SK-N-SH (cell line): ENCODE data around the gene ENPP5. TPM values are rescaled to one million over a fixed set of nuclear protein-coding genes. Genes with fewer than 3 reads are reported as not detected.

Experiments used
- CTCF ChIA-PET: fragments of 300-600, 350-600 bp; formaldehyde crosslinking; extraction: SDS; loops from one replicate; lab custom pipeline; 2021; lab: Yijun Ruan, JAX
- POLR2A ChIA-PET: fragments of 350-600 bp; sonication (Branson Sonifier 250); formaldehyde crosslinking; extraction: SDS; loops from one replicate; lab custom pipeline; 2020; ENCODE audit warnings: antibody characterized with exemption, inconsistent platforms; lab: Yijun Ruan, JAX
- DNase-seq: peaks from one replicate; pipeline ENCODE4 v3.0.0; 2012
- H2AFZ ChIP-seq: fragments of 200-600 bp; sonication (generic); 2 replicates; pipeline ENCODE4 v1.8.1; 2016; ENCODE audit warnings: antibody characterized with exemption, mild to moderate bottlenecking, low read depth
- H3F3A ChIP-seq: fragments of 200-600 bp; sonication (generic); replicated peaks from 2 replicates; pipeline ENCODE3; 2016; ENCODE audit warnings: antibody characterized with exemption, mild to moderate bottlenecking; ENCODE audit not compliant: insufficient read depth
- H3K27ac ChIP-seq, 2 experiments: fragments of 200-500 bp in 1 of 2; fragments of 200-600 bp in 1 of 2; sonication (Bioruptor generic) in 1 of 2; sonication (generic), shearing (Covaris generic) in 1 of 2; 2 replicates each; pipeline versions ENCODE4 v1.5.1 to v1.6.1; 2014 to 2016; ENCODE audit warnings: low read depth in 2 of 2, inconsistent platforms in 1 of 2, low read length in 1 of 2, mild to moderate bottlenecking in 1 of 2, mixed read lengths in 1 of 2
- H3K27me3 ChIP-seq: fragments of 200-600 bp; sonication (generic), shearing (Covaris generic); 2 replicates; pipeline ENCODE4 v1.6.1; 2016; ENCODE audit warnings: mixed run types; ENCODE audit not compliant: insufficient read depth
- H3K36me3 ChIP-seq, 2 experiments: fragments of 200-500 bp in 1 of 2; fragments of 200-600 bp in 1 of 2; sonication (Bioruptor generic) in 1 of 2; sonication (generic) in 1 of 2; replicated peaks in 1 of 2; 2 replicates each; pipeline versions ENCODE3 to v1.5.1; 2014 to 2016; ENCODE audit warnings: low read length in 1 of 2, mild to moderate bottlenecking in 1 of 2; ENCODE audit not compliant: insufficient read depth in 2 of 2, control insufficient read depth in 1 of 2
- H3K4me1 ChIP-seq, 2 experiments: fragments of 200-500 bp in 1 of 2; fragments of 200-600 bp in 1 of 2; sonication (Bioruptor generic) in 1 of 2; sonication (generic), shearing (Covaris generic) in 1 of 2; 2 replicates each; pipeline versions ENCODE4 v1.5.1 to v1.6.1; 2014 to 2016; ENCODE audit warnings: low read depth in 1 of 2, low read length in 1 of 2, mixed run types in 1 of 2; ENCODE audit not compliant: insufficient read depth in 2 of 2, control insufficient read depth in 1 of 2
- H3K4me2 ChIP-seq: fragments of 200-600 bp; sonication (generic), shearing (Covaris generic); 2 replicates; pipeline ENCODE4 v1.6.1; 2017; ENCODE audit warnings: mixed run types
- H3K4me3 ChIP-seq, 2 experiments: fragments of 200-500 bp in 1 of 2; fragments of 200-600 bp in 1 of 2; sonication (Bioruptor generic) in 1 of 2; sonication (generic), shearing (Covaris generic) in 1 of 2; 2 replicates each; pipeline versions ENCODE4 v1.5.1 to v1.8.1; 2014 to 2016; ENCODE audit warnings: low read depth in 2 of 2, inconsistent platforms in 1 of 2, low read length in 1 of 2, mild to moderate bottlenecking in 1 of 2, mixed read lengths in 1 of 2, moderate library complexity in 1 of 2
- H3K79me2 ChIP-seq: fragments of 200-600 bp; sonication (generic); 2 replicates; pipeline ENCODE4 v1.8.1; 2017; ENCODE audit warnings: mild to moderate bottlenecking; ENCODE audit not compliant: insufficient read depth
- H3K9ac ChIP-seq: fragments of 200-600 bp; sonication (generic); 2 replicates; pipeline ENCODE4 v1.6.1; 2017; ENCODE audit warnings: mixed run types
- H3K9me2 ChIP-seq: fragments of 200-600 bp; sonication (generic); 2 replicates; pipeline ENCODE4 v1.6.1; 2017; ENCODE audit warnings: mixed run types
- H3K9me3 ChIP-seq: fragments of 200-600 bp; sonication (generic); 2 replicates; pipeline ENCODE4 v1.6.1; 2017; ENCODE audit warnings: mixed run types, mild to moderate bottlenecking, moderate library complexity
- H4K20me1 ChIP-seq: fragments of 200-600 bp; sonication (generic); 2 replicates; pipeline ENCODE4 v1.6.1; 2017; ENCODE audit warnings: mild to moderate bottlenecking, mixed run types; ENCODE audit not compliant: insufficient read depth
- CHD2 ChIP-seq: fragments of 150-350 bp; IDR thresholded peaks from 2 replicates; pipeline ENCODE4 v1.6.1; 2018; ENCODE audit warnings: low read length; ENCODE audit not compliant: partially characterized antibody
- EP300 ChIP-seq, 2 experiments: IDR thresholded peaks; 2 replicates each; pipeline versions ENCODE4 v1.4.0 to v1.6.1; 2012; ENCODE audit warnings: borderline replicate concordance in 1 of 2, low read depth in 1 of 2, low read length in 1 of 2
- EZH2phosphoT487 ChIP-seq: fragments of 200-600 bp; sonication (generic); IDR thresholded peaks from 2 replicates; pipeline ENCODE4 v1.6.1; 2017; ENCODE audit warnings: low read depth, mixed run types, mild to moderate bottlenecking, antibody characterized with exemption, moderate library complexity, borderline replicate concordance
- FOSL2 ChIP-seq: IDR thresholded peaks from 2 replicates; pipeline ENCODE4 v1.4.0; 2012; ENCODE audit warnings: low read depth, mild to moderate bottlenecking, moderate library complexity, borderline replicate concordance
- FOXM1 ChIP-seq: IDR thresholded peaks from 2 replicates; pipeline ENCODE4 v1.4.0; 2012; ENCODE audit warnings: low read depth, mild to moderate bottlenecking
- GABPA ChIP-seq: IDR thresholded peaks from 2 replicates; pipeline ENCODE4 v1.4.0; 2012; ENCODE audit warnings: low read depth, mild to moderate bottlenecking
- JUND ChIP-seq: IDR thresholded peaks from 2 replicates; pipeline ENCODE4 v1.4.0; 2012
- MEF2A ChIP-seq: IDR thresholded peaks from 2 replicates; pipeline ENCODE4 v1.4.0; 2012; ENCODE audit warnings: low read depth, borderline replicate concordance
- MXI1 ChIP-seq: IDR thresholded peaks from 2 replicates; pipeline ENCODE4 v1.6.1; 2012; ENCODE audit warnings: mild to moderate bottlenecking, low read depth, low read length, improper control_type of control experiment
- NFIC ChIP-seq: IDR thresholded peaks from 2 replicates; pipeline ENCODE4 v1.4.0; 2012; ENCODE audit warnings: borderline replicate concordance
- NRF1 ChIP-seq: IDR thresholded peaks from 2 replicates; pipeline ENCODE4 v1.6.1; 2012; ENCODE audit warnings: low read depth, mild to moderate bottlenecking, low read length
- SIN3A ChIP-seq: IDR thresholded peaks from 2 replicates; pipeline ENCODE4 v1.6.1; 2012; ENCODE audit warnings: low read depth, mild to moderate bottlenecking, low read length, moderate library complexity, borderline replicate concordance
- TAF1 ChIP-seq: IDR thresholded peaks from 2 replicates; pipeline ENCODE4 v1.6.1; 2012; ENCODE audit warnings: low read depth, mild to moderate bottlenecking, low read length, moderate library complexity, borderline replicate concordance
- TCF12 ChIP-seq: IDR thresholded peaks from 2 replicates; pipeline ENCODE4 v1.4.0; 2012
- YY1 ChIP-seq: IDR thresholded peaks from 2 replicates; pipeline ENCODE4 v1.4.0; 2012; ENCODE audit warnings: low read depth, mild to moderate bottlenecking
- WGBS: methylation state at CpG from one replicate; pipeline ENCODE4 v1.1.6; 2017; ENCODE audit warnings: low lambda C conversion rate; 5-methylcytosine and 5-hydroxymethylcytosine counted together
- polyA plus RNA-seq, 3 experiments: library from polyadenylated mRNA; depleted of rRNA; stranded (reverse); fragments of >200 nt; gene quantifications; 2 replicates each; pipeline ENCODE4 v1.2.3, GENCODE V29; 2012
- TF ChIP-seq, protein P1 (sequence below): IDR thresholded peaks from 2 replicates; pipeline ENCODE4 v1.4.0; 2012; ENCODE audit warnings: low read depth
- TF ChIP-seq, protein P2 (sequence below): fragments of 150-350 bp; IDR thresholded peaks from 2 replicates; pipeline ENCODE4 v1.6.1; 2017; ENCODE audit warnings: antibody characterized with exemption, low read length, low read depth, borderline replicate concordance
- TF ChIP-seq, protein P3 (sequence below): IDR thresholded peaks from 2 replicates; pipeline ENCODE4; 2012
- TF ChIP-seq, protein P4 (sequence below): fragments of 150-350 bp; IDR thresholded peaks from 2 replicates; pipeline ENCODE4 v1.6.1; 2016; ENCODE audit warnings: mild to moderate bottlenecking, low read depth, low read length
- TF ChIP-seq, protein P5 (sequence below): IDR thresholded peaks from 2 replicates; pipeline ENCODE4 v1.4.0; 2012; ENCODE audit warnings: low read depth, borderline replicate concordance

Gene ENPP5
- polyA plus RNA-seq, 1 of the 3 experiments (the other 2 are of a cell fraction) = not detected

DNA sequence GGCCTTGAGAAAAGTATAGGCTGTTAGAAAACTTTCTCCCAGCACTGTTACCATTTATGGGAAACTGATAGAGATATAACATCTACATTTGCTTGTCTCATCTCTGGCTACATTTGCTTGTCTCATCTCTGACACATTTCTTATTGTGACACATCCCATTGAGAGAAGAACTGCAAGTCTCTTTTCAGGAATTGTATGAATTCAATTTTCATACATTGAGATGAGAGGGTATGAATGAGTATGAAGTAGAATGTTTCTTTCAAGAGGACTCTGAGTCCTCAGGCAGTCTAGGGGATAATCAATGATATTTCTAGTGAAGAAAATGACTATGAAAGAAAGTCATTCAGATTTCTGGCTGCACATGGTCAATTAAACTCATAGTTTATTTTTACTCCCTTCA, 37.5 kb upstream of the ENPP5 start:
- H3K27me3 ChIP-seq = no peaks in the 10 kb centered on the region
- H3K4me2 ChIP-seq = no peak overlapping the region
- no peaks in the 10 kb centered on the region for H3F3A ChIP-seq
- H3K79me2 ChIP-seq = no peaks in the 10 kb centered on the region
- no peak overlapping the region for H3K4me3 ChIP-seq
- H3K9me2 ChIP-seq = no peaks in the 10 kb centered on the region
- no peaks in the 10 kb centered on the region for H3K4me1 ChIP-seq
- ChIA-PET POLR2A (no interaction called here), CTCF (interaction anchor here (1.1 kb wide), 1 partner anchor 14 kb away, joined by 3 read pairs; no protein-coding TSS in a partner anchor)
- no peaks in the 10 kb centered on the region for H3K36me3 ChIP-seq
- no peak overlapping the region for H3K9ac ChIP-seq
- no peaks in the 10 kb centered on the region for H4K20me1 ChIP-seq
- H3K9me3 ChIP-seq = no peaks in the 10 kb centered on the region
- DNase-seq = no peak
- TF ChIP-seq EZH2phosphoT487 (no peak), GABPA (no peak), NRF1 (no peak), TCF12 (no peak), TAF1 (no peak), YY1 (no peak), FOXM1 (no peak)
- TF ChIP-seq, protein P1, sequence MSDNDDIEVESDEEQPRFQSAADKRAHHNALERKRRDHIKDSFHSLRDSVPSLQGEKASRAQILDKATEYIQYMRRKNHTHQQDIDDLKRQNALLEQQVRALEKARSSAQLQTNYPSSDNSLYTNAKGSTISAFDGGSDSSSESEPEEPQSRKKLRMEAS = no peak
- TF ChIP-seq, protein P2, sequence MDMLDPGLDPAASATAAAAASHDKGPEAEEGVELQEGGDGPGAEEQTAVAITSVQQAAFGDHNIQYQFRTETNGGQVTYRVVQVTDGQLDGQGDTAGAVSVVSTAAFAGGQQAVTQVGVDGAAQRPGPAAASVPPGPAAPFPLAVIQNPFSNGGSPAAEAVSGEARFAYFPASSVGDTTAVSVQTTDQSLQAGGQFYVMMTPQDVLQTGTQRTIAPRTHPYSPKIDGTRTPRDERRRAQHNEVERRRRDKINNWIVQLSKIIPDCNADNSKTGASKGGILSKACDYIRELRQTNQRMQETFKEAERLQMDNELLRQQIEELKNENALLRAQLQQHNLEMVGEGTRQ = no peak
- TF ChIP-seq, protein P3, sequence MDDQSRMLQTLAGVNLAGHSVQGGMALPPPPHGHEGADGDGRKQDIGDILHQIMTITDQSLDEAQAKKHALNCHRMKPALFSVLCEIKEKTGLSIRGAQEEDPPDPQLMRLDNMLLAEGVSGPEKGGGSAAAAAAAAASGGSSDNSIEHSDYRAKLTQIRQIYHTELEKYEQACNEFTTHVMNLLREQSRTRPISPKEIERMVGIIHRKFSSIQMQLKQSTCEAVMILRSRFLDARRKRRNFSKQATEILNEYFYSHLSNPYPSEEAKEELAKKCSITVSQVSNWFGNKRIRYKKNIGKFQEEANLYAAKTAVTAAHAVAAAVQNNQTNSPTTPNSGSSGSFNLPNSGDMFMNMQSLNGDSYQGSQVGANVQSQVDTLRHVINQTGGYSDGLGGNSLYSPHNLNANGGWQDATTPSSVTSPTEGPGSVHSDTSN = no peak
- TF ChIP-seq, all 33 proteins: peak for 0
- Histone ChIP-seq H3K27ac (no peak overlapping the region), H2AFZ (no peak overlapping the region)

DNA sequence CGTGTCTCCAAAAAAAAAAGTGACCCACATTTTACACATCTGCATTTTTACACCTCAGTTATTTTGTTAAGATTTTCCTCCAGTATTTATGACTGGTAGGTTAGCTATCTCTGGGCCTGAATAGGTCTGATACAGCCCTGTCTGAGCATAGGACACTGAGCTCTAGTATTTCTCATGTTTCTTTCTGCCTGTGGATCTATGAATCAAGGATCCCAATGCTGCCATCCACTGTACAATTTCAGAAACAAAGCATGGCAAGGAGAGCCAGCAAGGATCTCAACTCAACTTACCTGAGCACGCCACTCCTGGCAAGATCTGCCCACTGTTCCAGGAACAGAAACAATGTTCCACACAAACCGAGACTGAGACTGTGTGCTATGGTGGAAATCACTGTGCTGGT, 36.4 kb upstream of the ENPP5 start:
- H3K9ac ChIP-seq = no peak overlapping the region
- H3K4me1 ChIP-seq = no peaks in the 10 kb centered on the region
- H3K27me3 ChIP-seq = no peaks in the 10 kb centered on the region
- H3K4me2 ChIP-seq = no peak overlapping the region
- H3F3A ChIP-seq = no peaks in the 10 kb centered on the region
- no peaks in the 10 kb centered on the region for H3K9me2 ChIP-seq
- H3K27ac ChIP-seq = no peak overlapping the region
- WGBS = 0% methylated on average over 3 of the region's 3 CpGs
- no peak overlapping the region for H3K4me3 ChIP-seq
- no peaks in the 10 kb centered on the region for H3K9me3 ChIP-seq
- no peaks in the 10 kb centered on the region for H3K79me2 ChIP-seq
- H3K36me3 ChIP-seq = no peaks in the 10 kb centered on the region
- H4K20me1 ChIP-seq = no peaks in the 10 kb centered on the region
- DNase-seq = no peak
- H2AFZ ChIP-seq = no peak overlapping the region
- TF ChIP-seq FOSL2 (no peak), NFIC (no peak), CHD2 (no peak), EP300 (IDR thresholded peaks at IDR 0.05; ENCODE audit: borderline replicate concordance in 1 of 2, low read depth in 1 of 2, low read length in 1 of 2) (no peak), TCF12 (no peak), MXI1 (no peak), NRF1 (no peak), YY1 (no peak), JUND (no peak), EZH2phosphoT487 (no peak), SIN3A (no peak), TAF1 (no peak), MEF2A (no peak)
- TF ChIP-seq, protein P1 = no peak
- TF ChIP-seq, protein P3 = no peak
- TF ChIP-seq, protein P4, sequence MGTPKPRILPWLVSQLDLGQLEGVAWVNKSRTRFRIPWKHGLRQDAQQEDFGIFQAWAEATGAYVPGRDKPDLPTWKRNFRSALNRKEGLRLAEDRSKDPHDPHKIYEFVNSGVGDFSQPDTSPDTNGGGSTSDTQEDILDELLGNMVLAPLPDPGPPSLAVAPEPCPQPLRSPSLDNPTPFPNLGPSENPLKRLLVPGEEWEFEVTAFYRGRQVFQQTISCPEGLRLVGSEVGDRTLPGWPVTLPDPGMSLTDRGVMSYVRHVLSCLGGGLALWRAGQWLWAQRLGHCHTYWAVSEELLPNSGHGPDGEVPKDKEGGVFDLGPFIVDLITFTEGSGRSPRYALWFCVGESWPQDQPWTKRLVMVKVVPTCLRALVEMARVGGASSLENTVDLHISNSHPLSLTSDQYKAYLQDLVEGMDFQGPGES = no peak
- TF ChIP-seq, protein P5, sequence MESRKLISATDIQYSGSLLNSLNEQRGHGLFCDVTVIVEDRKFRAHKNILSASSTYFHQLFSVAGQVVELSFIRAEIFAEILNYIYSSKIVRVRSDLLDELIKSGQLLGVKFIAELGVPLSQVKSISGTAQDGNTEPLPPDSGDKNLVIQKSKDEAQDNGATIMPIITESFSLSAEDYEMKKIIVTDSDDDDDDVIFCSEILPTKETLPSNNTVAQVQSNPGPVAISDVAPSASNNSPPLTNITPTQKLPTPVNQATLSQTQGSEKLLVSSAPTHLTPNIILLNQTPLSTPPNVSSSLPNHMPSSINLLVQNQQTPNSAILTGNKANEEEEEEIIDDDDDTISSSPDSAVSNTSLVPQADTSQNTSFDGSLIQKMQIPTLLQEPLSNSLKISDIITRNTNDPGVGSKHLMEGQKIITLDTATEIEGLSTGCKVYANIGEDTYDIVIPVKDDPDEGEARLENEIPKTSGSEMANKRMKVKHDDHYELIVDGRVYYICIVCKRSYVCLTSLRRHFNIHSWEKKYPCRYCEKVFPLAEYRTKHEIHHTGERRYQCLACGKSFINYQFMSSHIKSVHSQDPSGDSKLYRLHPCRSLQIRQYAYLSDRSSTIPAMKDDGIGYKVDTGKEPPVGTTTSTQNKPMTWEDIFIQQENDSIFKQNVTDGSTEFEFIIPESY = no peak
- ChIA-PET CTCF (no interaction called here), POLR2A (no interaction called here)
